Nephron progenitor cell (in vitro differentiated cells): Measurements from ENCODE around the gene EMP2.

ENCODE experiments used
- DNase-seq: peaks from one replicate; pipeline ENCODE4 v3.0.0; 2021
- H3K27ac Mint-ChIP-seq: 2 replicates; pipeline ENCODE4 v1.8.0; 2021; ENCODE audit warnings: mild to moderate bottlenecking, moderate library complexity, mixed read lengths
- H3K27me3 Mint-ChIP-seq: 2 replicates; pipeline ENCODE4 v1.8.0; 2021; ENCODE audit warnings: mild to moderate bottlenecking, low read depth, mixed read lengths; ENCODE audit not compliant: poor library complexity
- H3K36me3 Mint-ChIP-seq: 2 replicates; pipeline ENCODE4 v1.8.0; 2021; ENCODE audit warnings: low read depth, mixed read lengths
- H3K4me1 Mint-ChIP-seq: 2 replicates; pipeline ENCODE4 v1.8.0; 2021; ENCODE audit warnings: mixed read lengths
- H3K4me3 Mint-ChIP-seq: 2 replicates; pipeline ENCODE4 v1.8.0; 2021; ENCODE audit warnings: mild to moderate bottlenecking, moderate library complexity, mixed read lengths
- H3K9me3 Mint-ChIP-seq: 2 replicates; pipeline ENCODE4 v1.8.0; 2021; ENCODE audit warnings: mild to moderate bottlenecking, moderate library complexity, mixed read lengths
- CTCF ChIP-seq: fragments of 200-600 bp; sonication (generic); IDR thresholded peaks from 2 replicates; pipeline ENCODE4 v1.5.0; 2021; ENCODE audit warnings: antibody characterized with exemption

The EMP2 gene

GRCh38 chr16:10557750-10558149, 22.6 kb downstream of the EMP2 start:
- TF ChIP-seq CTCF, result no peak
- no peak for DNase-seq
- no peak overlapping the region for H3K27ac Mint-ChIP-seq

GRCh38 chr16:10556236-10556635, 24.2 kb downstream of the EMP2 start:
- TF ChIP-seq CTCF, result no peak
- Mint-ChIP-seq H3K36me3 (peaks cover 15% of the 10 kb centered on the region), H3K4me1 (peaks cover 6% of the 10 kb centered on the region), H3K4me3 (no peak overlapping the region), H3K27me3 (peaks cover 6% of the 10 kb centered on the region), H3K27ac (no peak overlapping the region), H3K9me3 (peaks cover 14% of the 10 kb centered on the region)
- DNase-seq, result no peak

More at GRCh38 chr16:10557750-10558149, 22.6 kb downstream of the EMP2 start:
- H3K9me3 Mint-ChIP-seq, result peaks cover 29% of the 10 kb centered on the region
- H3K36me3 Mint-ChIP-seq, result peaks cover 30% of the 10 kb centered on the region
- peaks cover 6% of the 10 kb centered on the region for H3K4me1 Mint-ChIP-seq
- H3K4me3 Mint-ChIP-seq, result no peak overlapping the region
- peaks cover 4% of the 10 kb centered on the region for H3K27me3 Mint-ChIP-seq

GRCh38 chr16:10554569-10554968, 25.8 kb downstream of the EMP2 start:
- H3K27me3 Mint-ChIP-seq, result peaks cover 6% of the 10 kb centered on the region
- H3K4me1 Mint-ChIP-seq, result peaks cover 6% of the 10 kb centered on the region
- no peak overlapping the region for H3K4me3 Mint-ChIP-seq
- peaks cover 20% of the 10 kb centered on the region for H3K36me3 Mint-ChIP-seq
- H3K27ac Mint-ChIP-seq, result no peak overlapping the region
- DNase-seq, result no peak
- no peak for TF ChIP-seq CTCF
- H3K9me3 Mint-ChIP-seq, result peaks cover 22% of the 10 kb centered on the region

- no peak for DNase-seq
- peak overlapping the region; percentile 47 for H3K27ac Mint-ChIP-seq
- no peak overlapping the region for H3K4me3 Mint-ChIP-seq
- peaks cover 38% of the 10 kb centered on the region for H3K9me3 Mint-ChIP-seq
- H3K27me3 Mint-ChIP-seq, result peaks cover 6% of the 10 kb centered on the region
- no peaks in the 10 kb centered on the region for H3K4me1 Mint-ChIP-seq
- H3K36me3 Mint-ChIP-seq, result peaks cover 35% of the 10 kb centered on the region
- TF ChIP-seq CTCF, result no peak
Measured at GRCh38 chr16:10552998-10553491, 27.4 kb downstream of the EMP2 start.

GRCh38 chr16:10552281-10552680, 28.1 kb downstream of the EMP2 start:
- no peaks in the 10 kb centered on the region for H3K4me1 Mint-ChIP-seq
- no peak for DNase-seq
- no peak overlapping the region for H3K27ac Mint-ChIP-seq
- H3K4me3 Mint-ChIP-seq, result no peak overlapping the region
- H3K36me3 Mint-ChIP-seq, result peaks cover 43% of the 10 kb centered on the region
- TF ChIP-seq CTCF, result no peak
- H3K27me3 Mint-ChIP-seq, result peaks cover 6% of the 10 kb centered on the region
- peaks cover 45% of the 10 kb centered on the region for H3K9me3 Mint-ChIP-seq

GRCh38 chr16:10551881-10552280, 28.5 kb downstream of the EMP2 start:
- Mint-ChIP-seq H3K4me1 (no peaks in the 10 kb centered on the region), H3K36me3 (peaks cover 47% of the 10 kb centered on the region), H3K9me3 (peaks cover 48% of the 10 kb centered on the region), H3K27me3 (peaks cover 6% of the 10 kb centered on the region), H3K27ac (no peak overlapping the region), H3K4me3 (no peak overlapping the region)
- TF ChIP-seq CTCF, result no peak
- DNase-seq, result no peak
